HG03064 (cell line): ENCODE measurements around the gene SLC23A2.

ENCODE experiments used
- ATAC-seq: cut with Tn5 transposase; IDR thresholded peaks from one replicate; pipeline ENCODE4 v1.9.1; 2021; ENCODE audit warnings: low read depth; ENCODE audit not compliant: unreplicated experiment

The SLC23A2 gene

DNA sequence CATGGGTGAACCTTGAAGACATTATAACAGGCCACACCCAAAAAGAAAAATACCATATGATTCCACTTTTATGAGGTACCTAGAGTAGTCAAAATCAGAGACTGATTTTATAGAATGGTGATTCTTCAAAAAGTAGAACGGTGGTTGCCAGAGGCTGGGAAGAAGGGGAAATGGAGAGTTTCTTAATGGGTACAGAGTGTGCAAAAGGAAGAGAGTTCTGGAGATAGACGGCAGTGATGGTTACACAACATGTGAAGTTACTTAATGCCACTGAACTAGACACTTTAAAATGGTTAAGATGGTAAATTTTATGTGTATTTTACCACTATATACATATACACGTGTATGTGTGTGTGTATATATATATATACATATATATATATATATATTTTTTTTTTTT lies 198.8 kb downstream of the SLC23A2 start:
- no peak for ATAC-seq
